Measurements from ENCODE around the gene NT5C3A. TPM values are rescaled to one million over a fixed set of nuclear protein-coding genes. Genes with fewer than 3 reads are reported as not detected.
"Not testable (repeated sequence)": the region's sequence is repeated elsewhere in the genome, so short reads cannot be mapped to it uniquely, and the experiment has no call there.

NT5C3A gene
- 74.0 and 94.0 TPM in 2 replicates for polyA plus RNA-seq (2014; cell fraction: cytosol; rRNA removed)
- polyA plus RNA-seq (2014; cell fraction: nucleus; rRNA removed), result 58.3 and 72.0 TPM in 2 replicates

GRCh38 chr7:33062023-33062781, at the start of gene NT5C3A:
TSS of gene NT5C3A (minus strand) at chr7:33062776. CDS start at chr7:33062705, 71 bp downstream.
- DNase-seq (ENCODE audit: low spot score), result peak; percentile 46

GRCh38 chr7:33111614-33112013, 49.0 kb upstream of the NT5C3A start:
- no peak for DNase-seq (ENCODE audit: low spot score)

- peak; percentile 26 for DNase-seq (ENCODE audit: low spot score)
These were observed 47.2 kb upstream of the NT5C3A start for GRCh38 chr7:33109758-33110238.

GRCh38 chr7:33109005-33109757, 46.6 kb upstream of the NT5C3A start, which contains the start of gene RP9:
TSS of gene RP9 (minus strand) at chr7:33109404. CDS start at chr7:33109372, 32 bp downstream.
- peak; percentile 86 for DNase-seq (ENCODE audit: low spot score)

- DNase-seq (ENCODE audit: low spot score), result no peak
These were observed 46.0 kb upstream of the NT5C3A start for GRCh38 chr7:33108554-33109004.

- DNase-seq (ENCODE audit: low spot score), result peak; percentile 25
These were observed 44.8 kb upstream of the NT5C3A start for GRCh38 chr7:33107136-33108066.

- DNase-seq (ENCODE audit: low spot score), result no peak
These were observed 39.3 kb upstream of the NT5C3A start for GRCh38 chr7:33101906-33102305.

- no peak for DNase-seq (ENCODE audit: low spot score)
These were observed 38.2 kb upstream of the NT5C3A start for GRCh38 chr7:33100770-33101169.

GRCh38 chr7:33099154-33099940, 36.8 kb upstream of the NT5C3A start:
- DNase-seq (ENCODE audit: low spot score), result no peak

- DNase-seq (ENCODE audit: low spot score), result not testable (repeated sequence)
These were observed 32.2 kb upstream of the NT5C3A start for GRCh38 chr7:33094745-33095275.

GRCh38 chr7:33093266-33093665, 30.7 kb upstream of the NT5C3A start:
- DNase-seq (ENCODE audit: low spot score), result no peak

GRCh38 chr7:33091641-33092191, 29.1 kb upstream of the NT5C3A start:
- no peak for DNase-seq (ENCODE audit: low spot score)

GRCh38 chr7:33091111-33091531, 28.5 kb upstream of the NT5C3A start:
- no peak for DNase-seq (ENCODE audit: low spot score)

- DNase-seq (ENCODE audit: low spot score), result no peak
These were observed 26.6 kb upstream of the NT5C3A start for GRCh38 chr7:33089142-33089541.

- DNase-seq (ENCODE audit: low spot score), result no peak
These were observed 25.3 kb upstream of the NT5C3A start for GRCh38 chr7:33087858-33088257.

- no peak for DNase-seq (ENCODE audit: low spot score)
These were observed 24.8 kb upstream of the NT5C3A start for GRCh38 chr7:33087356-33087755.

GRCh38 chr7:33079763-33080690, 17.5 kb upstream of the NT5C3A start:
- DNase-seq (ENCODE audit: low spot score), result no peak

- no peak for DNase-seq (ENCODE audit: low spot score)
These were observed 16.5 kb upstream of the NT5C3A start for GRCh38 chr7:33079096-33079495.

GRCh38 chr7:33076737-33077136, 14.2 kb upstream of the NT5C3A start:
- DNase-seq (ENCODE audit: low spot score), result no peak
